ENCODE results near the gene OR51M1. TPM values are rescaled to one million over a fixed set of nuclear protein-coding genes. Genes with fewer than 3 reads are reported as not detected.
"Not testable (repeated sequence)": the region's sequence is repeated elsewhere in the genome, so short reads cannot be mapped to it uniquely, and the experiment has no call there.

The OR51M1 gene
- total RNA-seq, 8 experiments from 2014 or later, result 0.05 to 0.66 (median 0.20) TPM; not detected in 1

DNA sequence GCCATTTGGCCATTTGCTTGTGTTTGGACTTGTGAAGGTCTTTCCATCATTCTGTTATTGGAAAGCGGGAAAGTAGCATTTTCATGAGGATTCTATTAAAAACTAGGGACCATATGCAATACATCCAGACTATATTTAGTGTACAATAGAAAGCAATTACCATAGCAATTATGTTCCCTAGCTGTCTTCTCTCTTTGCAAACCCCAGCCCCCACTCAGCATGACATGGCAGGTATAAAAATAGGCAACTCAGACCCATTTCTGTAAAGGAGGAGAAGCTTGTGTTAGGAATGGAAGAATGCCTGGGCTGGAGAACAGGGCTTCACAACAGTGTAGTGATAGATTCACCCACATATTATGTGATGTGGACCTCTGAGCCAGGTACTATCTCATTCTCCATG, 19.9 kb upstream of the OR51M1 start:
- H3K4me1 ChIP-seq (replicated peaks in 1 of 2), result no peaks in the 10 kb centered on the region
- WGBS, 10 experiments, result 57 to 100% (median 85%) methylated on average over 1 of the region's 1 CpG; no CpG with 5 or more reads in 2 of the 10 experiments
- ATAC-seq (replicated peaks in 6 of 8), result no peak
- H3K27ac ChIP-seq, result no peak overlapping the region
- no peak overlapping the region for H3K4me3 ChIP-seq
- in situ Hi-C loops (cut with MboI; ENCODE audit: low pct_unique_long_range_greater_than_20kb in 2 of 9, low sequenced_read_pairs in 9 of 9, unreplicated experiment in 9 of 9), result loop anchor here in 1 of 9 experiments (25.0 kb wide), 1 partner anchor 151 kb away; the partner anchor contains the start of gene OR51V1

- 0 to 44% (median 20%) methylated on average over 1 of the region's 2 CpGs; no CpG with 5 or more reads in 6 of the 10 experiments for WGBS, 10 experiments
- in situ Hi-C loops (cut with MboI; ENCODE audit: low pct_unique_long_range_greater_than_20kb in 2 of 9, low sequenced_read_pairs in 9 of 9, unreplicated experiment in 9 of 9), result loop anchor here in 1 of 9 experiments (25.0 kb wide), 1 partner anchor 152 kb away; the partner anchor contains the start of gene OR51V1
- H3K4me1 ChIP-seq (replicated peaks in 1 of 2), result no peaks in the 10 kb centered on the region
- no peak overlapping the region for H3K27ac ChIP-seq
- H3K4me3 ChIP-seq, result no peak overlapping the region
- ATAC-seq (replicated peaks in 6 of 8), result no peak
Measured at GRCh38 chr11:5364214-5364613, 19.4 kb upstream of the OR51M1 start.

DNA sequence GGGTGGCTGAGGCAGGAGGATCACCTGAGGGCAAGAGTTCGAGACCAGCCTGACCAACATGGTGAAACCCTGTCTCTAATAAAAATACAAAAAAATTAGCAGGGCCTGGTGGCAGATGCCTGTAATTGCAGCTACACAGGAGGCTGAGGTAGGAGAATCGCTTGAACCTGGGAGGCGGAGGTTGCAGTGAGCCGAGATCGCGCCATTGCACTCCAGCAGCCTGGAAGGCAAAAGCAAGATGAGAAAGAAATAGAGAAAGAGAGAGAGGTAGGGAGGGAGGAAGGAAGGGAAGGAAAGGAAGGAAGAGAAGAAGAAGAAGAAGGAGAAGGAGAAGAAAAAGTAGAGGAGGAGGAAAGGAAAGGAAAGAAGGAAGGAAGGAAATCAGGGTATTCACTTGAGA, 17.2 kb upstream of the OR51M1 start:
- not testable (repeated sequence) for H3K27ac ChIP-seq; H3K4me3 ChIP-seq; ATAC-seq (replicated peaks in 6 of 8); H3K4me1 ChIP-seq (replicated peaks in 1 of 2)
- in situ Hi-C loops (cut with MboI; ENCODE audit: low pct_unique_long_range_greater_than_20kb in 2 of 9, low sequenced_read_pairs in 9 of 9, unreplicated experiment in 9 of 9), result loop anchor here in 1 of 9 experiments (25.0 kb wide), 1 partner anchor 154 kb away; the partner anchor contains the start of gene OR51V1
- 70 to 91% (median 78%) methylated on average over 4 to 6 of the region's 6 CpGs; no CpG with 5 or more reads in 1 of the 10 experiments for WGBS, 10 experiments

DNA sequence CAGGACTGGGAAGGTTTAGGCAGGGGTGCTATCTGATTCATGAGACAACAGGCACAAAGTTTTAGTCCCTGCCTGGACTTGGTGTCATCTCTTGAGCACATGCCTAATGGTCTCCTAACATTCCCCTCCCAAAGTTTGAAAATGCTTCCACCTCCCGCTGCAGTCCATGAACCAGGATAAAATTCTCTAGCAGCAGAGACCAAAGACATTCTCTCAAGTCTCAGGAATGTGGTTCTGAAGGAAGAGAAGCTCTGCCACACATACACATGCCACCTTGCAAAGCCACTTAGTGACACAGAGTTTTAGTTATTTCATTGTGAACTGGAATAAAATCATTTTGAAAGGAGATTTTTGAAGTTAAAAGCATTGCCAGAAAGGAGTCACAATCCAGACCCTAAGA, 16.8 kb upstream of the OR51M1 start:
- Histone ChIP-seq H3K4me1 (replicated peaks in 1 of 2) (no peaks in the 10 kb centered on the region), H3K27ac (no peak overlapping the region), H3K4me3 (no peak overlapping the region)
- 20 to 80% (median 44%) methylated on average over 1 of the region's 1 CpG; no CpG with 5 or more reads in 4 of the 10 experiments for WGBS, 10 experiments
- in situ Hi-C loops (cut with MboI; ENCODE audit: low pct_unique_long_range_greater_than_20kb in 2 of 9, low sequenced_read_pairs in 9 of 9, unreplicated experiment in 9 of 9), result loop anchor here in 1 of 9 experiments (25.0 kb wide), 1 partner anchor 155 kb away; the partner anchor contains the start of gene OR51V1
- no peak for ATAC-seq (replicated peaks in 6 of 8)

DNA sequence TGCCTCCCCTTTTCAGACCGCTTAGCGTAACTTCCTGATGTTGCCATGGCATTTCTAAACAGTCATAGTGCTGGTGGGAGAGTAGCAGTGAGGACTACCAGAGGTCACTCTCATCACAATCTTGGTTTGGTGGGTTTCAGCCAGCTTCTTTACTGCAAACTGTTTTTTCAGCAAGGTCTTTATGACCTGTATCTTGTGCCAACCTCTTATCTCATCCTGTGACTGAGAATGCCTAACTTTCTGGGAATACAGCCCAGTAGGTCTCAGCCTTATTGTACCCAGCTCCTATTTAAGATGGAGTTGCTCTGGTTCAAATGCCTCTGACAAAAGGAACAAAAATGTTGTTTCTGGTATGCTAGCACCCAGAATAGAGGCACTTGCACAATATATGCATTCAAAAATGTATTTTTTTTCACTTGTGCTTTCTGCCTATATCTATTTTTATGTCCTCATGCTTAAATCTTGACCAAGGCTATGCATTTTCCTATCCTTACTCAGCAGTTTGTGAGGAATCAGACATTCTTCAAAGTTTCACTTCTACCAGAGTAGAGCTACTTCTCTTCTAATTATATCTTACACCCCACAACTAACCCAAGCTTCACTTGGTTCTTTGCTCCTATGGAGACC, 16.1 kb upstream of the OR51M1 start:
- Histone ChIP-seq H3K4me3 (no peak overlapping the region), H3K27ac (no peak overlapping the region), H3K4me1 (replicated peaks in 1 of 2) (no peaks in the 10 kb centered on the region)
- 40 to 80% (median 43%) methylated on average over 1 to 2 of the region's 2 CpGs; no CpG with 5 or more reads in 5 of the 10 experiments for WGBS, 10 experiments
- in situ Hi-C loops (cut with MboI; ENCODE audit: low pct_unique_long_range_greater_than_20kb in 2 of 9, low sequenced_read_pairs in 9 of 9, unreplicated experiment in 9 of 9), result loop anchor here in 1 of 9 experiments (25.0 kb wide), 1 partner anchor 155 kb away; the partner anchor contains the start of gene OR51V1
- peak in 2 of 8 experiments; percentile 56 to 66 for ATAC-seq (replicated peaks in 6 of 8)

DNA sequence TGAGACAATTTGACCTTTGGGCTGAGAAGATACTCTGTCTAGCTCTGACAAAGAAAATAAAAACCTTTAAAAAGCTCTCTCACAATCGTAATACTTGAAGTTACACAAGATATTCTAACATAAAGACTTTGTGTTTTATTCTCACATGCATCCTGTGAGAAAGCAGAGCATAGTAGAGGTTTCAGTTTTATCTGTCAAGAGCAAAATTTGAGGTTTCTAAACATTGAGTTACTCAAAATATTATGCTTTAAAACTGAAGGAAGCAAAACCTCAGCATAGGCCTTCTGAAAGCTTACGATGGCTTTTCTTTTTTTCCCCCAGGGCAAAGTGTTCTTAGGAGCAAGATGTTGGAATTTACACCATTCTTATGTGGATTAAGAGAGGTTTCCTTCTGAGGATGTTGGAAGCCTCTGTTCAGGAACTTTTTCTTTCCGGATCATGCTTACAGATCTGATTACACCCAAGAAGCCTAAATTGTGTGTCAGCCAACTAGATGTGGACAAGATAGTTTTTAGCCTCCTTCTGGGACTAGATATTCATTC, 15.0 kb upstream of the OR51M1 start:
- in situ Hi-C loops (cut with MboI; ENCODE audit: low pct_unique_long_range_greater_than_20kb in 2 of 9, low sequenced_read_pairs in 9 of 9, unreplicated experiment in 9 of 9), result loop anchor here in 1 of 9 experiments (25.0 kb wide), 1 partner anchor 156 kb away; the partner anchor contains the start of gene OR51V1
- WGBS, 10 experiments, result 27 to 100% (median 56%) methylated on average over 1 to 3 of the region's 3 CpGs
- Histone ChIP-seq H3K4me3 (no peak overlapping the region), H3K27ac (no peak overlapping the region), H3K4me1 (replicated peaks in 1 of 2) (no peaks in the 10 kb centered on the region)
- ATAC-seq (replicated peaks in 6 of 8), result no peak

- peak in 4 of 8 experiments; percentile 38 to 74 (median 56) for ATAC-seq (replicated peaks in 6 of 8)
- no peak overlapping the region for H3K27ac ChIP-seq
- H3K4me3 ChIP-seq, result no peak overlapping the region
- in situ Hi-C loops (cut with MboI; ENCODE audit: low pct_unique_long_range_greater_than_20kb in 2 of 9, low sequenced_read_pairs in 9 of 9, unreplicated experiment in 9 of 9), result loop anchor here in 1 of 9 experiments (25.0 kb wide), 1 partner anchor 157 kb away; the partner anchor contains the start of gene OR51V1
- H3K4me1 ChIP-seq (replicated peaks in 1 of 2), result no peaks in the 10 kb centered on the region
Measured at GRCh38 chr11:5369789-5370188, 13.8 kb upstream of the OR51M1 start.

DNA sequence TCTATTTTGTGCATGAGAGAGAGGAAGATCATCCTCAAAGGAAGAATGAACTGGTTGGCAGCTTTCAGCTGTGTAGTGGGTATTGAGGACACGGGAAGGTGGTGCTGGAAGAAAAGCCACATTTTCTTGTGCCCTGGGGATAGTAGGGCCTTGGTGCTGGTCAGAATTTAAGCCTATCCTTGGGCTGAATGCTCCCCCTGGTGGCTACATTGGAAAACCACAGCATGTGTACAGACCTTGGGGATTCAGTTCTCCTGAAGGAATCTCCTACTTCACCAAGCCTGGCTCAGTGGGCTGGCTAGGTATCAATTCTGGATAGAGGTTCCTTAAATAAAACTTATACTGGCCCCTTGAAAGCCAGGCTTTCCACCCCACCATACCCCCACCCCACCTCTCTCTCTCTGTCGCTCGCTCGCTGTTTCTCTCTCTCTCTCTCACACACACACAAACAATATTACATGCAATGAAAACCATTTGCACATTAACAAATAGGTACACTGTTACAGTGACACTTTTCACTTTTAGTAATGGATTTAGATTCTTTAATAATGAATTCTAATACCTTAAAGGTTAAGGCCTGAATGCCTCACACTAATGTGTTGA, 2.8 kb upstream of the OR51M1 start:
- in situ Hi-C loops (cut with MboI; ENCODE audit: low pct_unique_long_range_greater_than_20kb in 2 of 9, low sequenced_read_pairs in 9 of 9, unreplicated experiment in 9 of 9), result no loop called here
- WGBS, 10 experiments, result 0 to 65% (median 14%) methylated on average over 1 to 4 of the region's 4 CpGs; no CpG with 5 or more reads in 5 of the 10 experiments

GRCh38 chr11:5384335-5384734, 723 bp downstream of the OR51M1 start:
- H3K27ac ChIP-seq, result no peak overlapping the region
- 0 to 86% (median 78%) methylated on average over 1 to 2 of the region's 2 CpGs; no CpG with 5 or more reads in 5 of the 10 experiments for WGBS, 10 experiments
- no peaks in the 10 kb centered on the region for H3K4me1 ChIP-seq (replicated peaks in 1 of 2)
- H3K4me3 ChIP-seq, result no peak overlapping the region
- ATAC-seq (replicated peaks in 6 of 8), result peak in 1 of 8 experiments; percentile 20
- in situ Hi-C loops (cut with MboI; ENCODE audit: low pct_unique_long_range_greater_than_20kb in 2 of 9, low sequenced_read_pairs in 9 of 9, unreplicated experiment in 9 of 9), result no loop called here

More for the DNA sequence above, 2.8 kb upstream of the OR51M1 start:
- H3K27ac ChIP-seq, result no peak overlapping the region
- H3K4me3 ChIP-seq, result no peak overlapping the region
- ATAC-seq (replicated peaks in 6 of 8), result peak; percentile 67 to 99 (median 83)
- no peaks in the 10 kb centered on the region for H3K4me1 ChIP-seq (replicated peaks in 1 of 2)

GRCh38 chr11:5390210-5390609, 6.6 kb downstream of the OR51M1 start:
- ATAC-seq (replicated peaks in 6 of 8), result no peak
- in situ Hi-C loops (cut with MboI; ENCODE audit: low pct_unique_long_range_greater_than_20kb in 2 of 9, low sequenced_read_pairs in 9 of 9, unreplicated experiment in 9 of 9), result no loop called here

DNA sequence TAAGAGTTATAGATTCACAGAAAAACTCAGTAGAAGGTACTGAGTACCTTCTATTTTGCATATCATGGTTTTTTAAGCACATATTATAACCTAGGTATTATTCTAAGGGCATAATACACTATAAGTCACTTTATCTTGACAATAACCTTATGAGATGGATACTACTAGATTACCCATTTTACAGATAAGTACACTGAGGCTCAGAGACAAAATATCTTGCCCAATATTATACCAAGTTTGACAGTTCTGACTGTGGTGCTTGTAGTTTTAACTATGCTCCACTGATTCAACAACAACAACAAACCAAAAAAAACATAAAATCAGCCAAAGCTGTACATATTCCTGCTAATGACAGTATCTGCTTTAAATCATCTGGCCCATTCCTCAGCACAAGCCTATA, 10.5 kb downstream of the OR51M1 start:
- no peak for ATAC-seq (replicated peaks in 6 of 8)
- no peaks in the 10 kb centered on the region for H3K4me1 ChIP-seq (replicated peaks in 1 of 2)
- in situ Hi-C loops (cut with MboI; ENCODE audit: low pct_unique_long_range_greater_than_20kb in 2 of 9, low sequenced_read_pairs in 9 of 9, unreplicated experiment in 9 of 9), result no loop called here
- no peak overlapping the region for H3K4me3 ChIP-seq
- no peak overlapping the region for H3K27ac ChIP-seq

More at GRCh38 chr11:5390210-5390609, 6.6 kb downstream of the OR51M1 start:
- WGBS, 10 experiments, result 31 to 100% (median 60%) methylated on average over 1 to 2 of the region's 2 CpGs; no CpG with 5 or more reads in 3 of the 10 experiments
- Histone ChIP-seq H3K4me3 (no peak overlapping the region), H3K27ac (no peak overlapping the region), H3K4me1 (replicated peaks in 1 of 2) (no peaks in the 10 kb centered on the region)

- Histone ChIP-seq H3K4me3 (no peak overlapping the region), H3K4me1 (replicated peaks in 1 of 2) (no peaks in the 10 kb centered on the region), H3K27ac (no peak overlapping the region)
- in situ Hi-C loops (cut with MboI; ENCODE audit: low pct_unique_long_range_greater_than_20kb in 2 of 9, low sequenced_read_pairs in 9 of 9, unreplicated experiment in 9 of 9), result no loop called here
- ATAC-seq (replicated peaks in 6 of 8), result no peak
Measured at GRCh38 chr11:5398936-5399335, 15.3 kb downstream of the OR51M1 start.

DNA sequence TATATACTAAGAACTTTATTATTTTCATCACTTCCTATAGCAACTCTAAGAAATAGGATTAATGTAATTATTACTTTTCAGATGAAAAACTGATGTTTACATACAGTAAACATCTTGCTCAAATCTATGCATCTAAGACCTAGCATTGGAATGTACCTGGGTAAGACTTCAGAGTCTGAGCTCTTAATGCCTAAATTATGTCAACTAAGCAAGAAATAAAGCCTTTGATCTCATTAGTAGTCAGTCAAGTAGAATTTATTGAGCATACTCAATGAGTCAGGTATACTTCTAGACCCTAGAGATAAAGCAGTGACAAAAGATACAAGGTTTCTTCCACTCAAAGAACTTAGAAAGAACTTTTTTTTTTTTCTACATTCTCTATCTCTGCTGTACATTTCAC, 21.6 kb downstream of the OR51M1 start:
- H3K4me3 ChIP-seq, result no peak overlapping the region

More for the DNA sequence above, 21.6 kb downstream of the OR51M1 start:
- in situ Hi-C loops (cut with MboI; ENCODE audit: low pct_unique_long_range_greater_than_20kb in 2 of 9, low sequenced_read_pairs in 9 of 9, unreplicated experiment in 9 of 9), result no loop called here
- no peak for ATAC-seq (replicated peaks in 6 of 8)
- no peaks in the 10 kb centered on the region for H3K4me1 ChIP-seq (replicated peaks in 1 of 2)
- no peak overlapping the region for H3K27ac ChIP-seq
